WTC11 (cell line): ENCODE measurements around the gene DUS1L.

Experiments used
- CBFB ChIP-seq: sonication (generic); formaldehyde crosslinking; IDR thresholded peaks from 2 replicates; pipeline ENCODE4 v1.8.1; 2022; ENCODE audit warnings: mild to moderate bottlenecking, low read depth, missing genetic modification reagents
- CTCF ChIP-seq: fragments of 200-600 bp; IDR thresholded peaks from 2 replicates; pipeline ENCODE4 v1.8.0; 2022; ENCODE audit warnings: antibody characterized with exemption
- ESRRA ChIP-seq: sonication (generic); formaldehyde crosslinking; IDR thresholded peaks from 2 replicates; pipeline ENCODE4 v1.8.1; 2022; ENCODE audit warnings: mild to moderate bottlenecking, missing genetic modification reagents, borderline replicate concordance
- GABPB1 ChIP-seq: sonication (generic); formaldehyde crosslinking; IDR thresholded peaks from 2 replicates; pipeline ENCODE4 v1.8.1; 2023; ENCODE audit warnings: mild to moderate bottlenecking, missing genetic modification reagents
- NFE2L1 ChIP-seq: sonication (generic); formaldehyde crosslinking; IDR thresholded peaks from 2 replicates; pipeline ENCODE4 v1.8.1; 2023; ENCODE audit warnings: missing genetic modification reagents
- NFYB ChIP-seq: sonication (generic); formaldehyde crosslinking; conservative IDR thresholded peaks from 2 replicates; pipeline ENCODE4 v1.8.0; 2022; ENCODE audit warnings: low read depth, missing genetic modification reagents
- SP1 ChIP-seq: sonication (generic); formaldehyde crosslinking; conservative IDR thresholded peaks from 2 replicates; pipeline ENCODE4 v1.8.1; 2022; ENCODE audit warnings: missing genetic modification reagents
- TP53 ChIP-seq: sonication (generic); formaldehyde crosslinking; IDR thresholded peaks from 2 replicates; pipeline ENCODE4 v1.8.1; 2023; ENCODE audit warnings: mild to moderate bottlenecking, missing genetic modification reagents
- ZNF317 ChIP-seq: sonication (generic); formaldehyde crosslinking; IDR thresholded peaks from 2 replicates; pipeline ENCODE4 v1.8.1; 2023; ENCODE audit warnings: low read depth, mild to moderate bottlenecking, moderate library complexity, missing genetic modification reagents, borderline replicate concordance

GRCh38 chr17:82031885-82032627 lies 33.5 kb downstream of the DUS1L start:
- TF ChIP-seq CTCF (no peak), NFE2L1 (CRISPR knock-in tag) (no peak), ZNF317 (CRISPR knock-in tag) (no peak), TP53 (CRISPR knock-in tag) (no peak), CBFB (CRISPR knock-in tag) (no peak), GABPB1 (CRISPR knock-in tag) (no peak), NFYB (CRISPR knock-in tag) (no peak), ESRRA (CRISPR knock-in tag) (no peak), SP1 (CRISPR knock-in tag) (no peak)
